WTC11 (cell line): Measurements from ENCODE around the gene NOP16. TPM values are rescaled to one million over a fixed set of nuclear protein-coding genes. Genes with fewer than 3 reads are reported as not detected.

ENCODE experiments used
- ATAC-seq: fragments of 200-7000 bp; cut with Tn5 transposase; 2 replicates; pipeline ENCODE4 v1.10.0; 2021; ENCODE audit warnings: mild to moderate bottlenecking, moderate library complexity
- CTCF ChIA-PET: fragments of 300-600 bp; sonication (Branson Sonifier 250); formaldehyde crosslinking; loops from one replicate; lab custom pipeline; 2021; ENCODE audit warnings: antibody characterized with exemption; lab: Charles Lee
- POLR2A ChIA-PET: fragments of 350-600 bp; sonication (Branson Sonifier 250); formaldehyde crosslinking; loops from one replicate; lab custom pipeline; 2021; ENCODE audit warnings: antibody characterized with exemption; lab: Charles Lee
- DNase-seq: peaks from one replicate; pipeline ENCODE4 v3.0.0; 2021; ENCODE audit warnings: low spot score
- H3K27ac Mint-ChIP-seq: 2 replicates; pipeline ENCODE4 v1.8.0; 2021; ENCODE audit warnings: mixed read lengths
- H3K27me3 Mint-ChIP-seq: 2 replicates; pipeline ENCODE4 v1.8.0; 2021; ENCODE audit warnings: low read depth, mild to moderate bottlenecking, moderate library complexity, mixed read lengths
- H3K36me3 Mint-ChIP-seq: 2 replicates; pipeline ENCODE4 v1.8.0; 2021; ENCODE audit warnings: mixed read lengths
- H3K4me1 Mint-ChIP-seq: 2 replicates; pipeline ENCODE4 v1.8.0; 2022; ENCODE audit warnings: mixed read lengths
- H3K4me3 Mint-ChIP-seq: 2 replicates; pipeline ENCODE4 v1.8.0; 2021; ENCODE audit warnings: mild to moderate bottlenecking, moderate library complexity, mixed read lengths
- H3K9me3 Mint-ChIP-seq: 2 replicates; pipeline ENCODE4 v1.8.0; 2021; ENCODE audit warnings: mixed read lengths
- FOXP1 ChIP-seq: sonication (generic); formaldehyde crosslinking; IDR thresholded peaks from 2 replicates; pipeline ENCODE4 v1.8.0; 2022; ENCODE audit warnings: missing genetic modification reagents, mild to moderate bottlenecking, moderate library complexity, borderline replicate concordance
- NFE2L1 ChIP-seq: sonication (generic); formaldehyde crosslinking; IDR thresholded peaks from 2 replicates; pipeline ENCODE4 v1.8.1; 2023; ENCODE audit warnings: missing genetic modification reagents
- ZNF138 ChIP-seq: sonication (generic); formaldehyde crosslinking; conservative IDR thresholded peaks from 2 replicates; pipeline ENCODE4 v1.8.1; 2022; ENCODE audit warnings: mild to moderate bottlenecking, moderate library complexity, missing genetic modification reagents
- ZNF317 ChIP-seq: sonication (generic); formaldehyde crosslinking; IDR thresholded peaks from 2 replicates; pipeline ENCODE4 v1.8.1; 2023; ENCODE audit warnings: low read depth, mild to moderate bottlenecking, moderate library complexity, missing genetic modification reagents, borderline replicate concordance
- total RNA-seq: library from RNA; stranded (reverse); gene quantifications from 3 replicates; pipeline ENCODE4 v1.2.3, GENCODE V29; 2021
- TF ChIP-seq, protein P1 (sequence below): sonication (generic); formaldehyde crosslinking; conservative IDR thresholded peaks from 2 replicates; pipeline ENCODE4 v1.8.1; 2023; ENCODE audit warnings: mild to moderate bottlenecking, low read depth, missing genetic modification reagents, moderate library complexity
- TF ChIP-seq, protein P2 (sequence below): sonication (generic); formaldehyde crosslinking; IDR thresholded peaks from 2 replicates; pipeline ENCODE4 v1.8.1; 2023; ENCODE audit warnings: mild to moderate bottlenecking, missing genetic modification reagents, moderate library complexity
- TF ChIP-seq, protein P3 (sequence below): fragments of 250-450 bp; sonication (Bioruptor Pico); conservative IDR thresholded peaks from 2 replicates; pipeline ENCODE4 v1.9.0; 2021; ENCODE audit warnings: mild to moderate bottlenecking
- TF ChIP-seq, protein P4 (sequence below): fragments of 250-450 bp; sonication (Bioruptor Pico); IDR thresholded peaks from 2 replicates; pipeline ENCODE4 v1.9.0; 2021; ENCODE audit warnings: mild to moderate bottlenecking, borderline replicate concordance
- TF ChIP-seq, protein P5 (sequence below): sonication (generic); formaldehyde crosslinking; IDR thresholded peaks from 2 replicates; pipeline ENCODE4 v1.8.0; 2023; ENCODE audit warnings: mild to moderate bottlenecking, missing genetic modification reagents
- TF ChIP-seq, protein P6 (sequence below): fragments of 250-450 bp; sonication (Bioruptor Pico); IDR thresholded peaks from 2 replicates; pipeline ENCODE4 v1.9.0; 2021; ENCODE audit warnings: mild to moderate bottlenecking
- TF ChIP-seq, protein P7 (sequence below): sonication (generic); formaldehyde crosslinking; conservative IDR thresholded peaks from 2 replicates; pipeline ENCODE4 v1.8.1; 2022; ENCODE audit warnings: mild to moderate bottlenecking, missing genetic modification reagents

Gene NOP16
- total RNA-seq, 1 experiment from 2014 or later: 57.7 TPM

DNA sequence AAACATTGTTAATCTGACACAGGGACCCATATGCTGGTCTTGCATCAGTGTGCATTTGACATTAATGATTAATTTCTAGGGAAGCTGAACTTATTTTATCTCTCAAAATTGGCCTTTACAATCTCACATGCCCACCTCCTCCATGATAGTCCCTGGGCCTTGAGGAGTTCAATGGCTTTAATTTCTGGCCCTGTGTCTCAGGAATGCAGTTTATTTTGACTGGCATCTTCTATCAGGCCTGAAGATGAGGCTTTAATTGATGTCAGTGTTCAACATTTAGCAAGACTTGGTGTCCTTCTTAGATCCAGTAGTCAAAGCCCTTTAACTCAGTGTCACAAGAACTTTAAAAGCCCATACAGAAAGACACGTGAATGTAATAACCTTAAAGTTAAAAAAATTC, 38.5 kb upstream of the NOP16 start (continued):
- TF ChIP-seq, protein P1, sequence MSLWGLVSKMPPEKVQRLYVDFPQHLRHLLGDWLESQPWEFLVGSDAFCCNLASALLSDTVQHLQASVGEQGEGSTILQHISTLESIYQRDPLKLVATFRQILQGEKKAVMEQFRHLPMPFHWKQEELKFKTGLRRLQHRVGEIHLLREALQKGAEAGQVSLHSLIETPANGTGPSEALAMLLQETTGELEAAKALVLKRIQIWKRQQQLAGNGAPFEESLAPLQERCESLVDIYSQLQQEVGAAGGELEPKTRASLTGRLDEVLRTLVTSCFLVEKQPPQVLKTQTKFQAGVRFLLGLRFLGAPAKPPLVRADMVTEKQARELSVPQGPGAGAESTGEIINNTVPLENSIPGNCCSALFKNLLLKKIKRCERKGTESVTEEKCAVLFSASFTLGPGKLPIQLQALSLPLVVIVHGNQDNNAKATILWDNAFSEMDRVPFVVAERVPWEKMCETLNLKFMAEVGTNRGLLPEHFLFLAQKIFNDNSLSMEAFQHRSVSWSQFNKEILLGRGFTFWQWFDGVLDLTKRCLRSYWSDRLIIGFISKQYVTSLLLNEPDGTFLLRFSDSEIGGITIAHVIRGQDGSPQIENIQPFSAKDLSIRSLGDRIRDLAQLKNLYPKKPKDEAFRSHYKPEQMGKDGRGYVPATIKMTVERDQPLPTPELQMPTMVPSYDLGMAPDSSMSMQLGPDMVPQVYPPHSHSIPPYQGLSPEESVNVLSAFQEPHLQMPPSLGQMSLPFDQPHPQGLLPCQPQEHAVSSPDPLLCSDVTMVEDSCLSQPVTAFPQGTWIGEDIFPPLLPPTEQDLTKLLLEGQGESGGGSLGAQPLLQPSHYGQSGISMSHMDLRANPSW (CRISPR knock-in tag): no peak
- TF ChIP-seq, protein P2, sequence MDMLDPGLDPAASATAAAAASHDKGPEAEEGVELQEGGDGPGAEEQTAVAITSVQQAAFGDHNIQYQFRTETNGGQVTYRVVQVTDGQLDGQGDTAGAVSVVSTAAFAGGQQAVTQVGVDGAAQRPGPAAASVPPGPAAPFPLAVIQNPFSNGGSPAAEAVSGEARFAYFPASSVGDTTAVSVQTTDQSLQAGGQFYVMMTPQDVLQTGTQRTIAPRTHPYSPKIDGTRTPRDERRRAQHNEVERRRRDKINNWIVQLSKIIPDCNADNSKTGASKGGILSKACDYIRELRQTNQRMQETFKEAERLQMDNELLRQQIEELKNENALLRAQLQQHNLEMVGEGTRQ (CRISPR knock-in tag): no peak
- TF ChIP-seq, protein P3, sequence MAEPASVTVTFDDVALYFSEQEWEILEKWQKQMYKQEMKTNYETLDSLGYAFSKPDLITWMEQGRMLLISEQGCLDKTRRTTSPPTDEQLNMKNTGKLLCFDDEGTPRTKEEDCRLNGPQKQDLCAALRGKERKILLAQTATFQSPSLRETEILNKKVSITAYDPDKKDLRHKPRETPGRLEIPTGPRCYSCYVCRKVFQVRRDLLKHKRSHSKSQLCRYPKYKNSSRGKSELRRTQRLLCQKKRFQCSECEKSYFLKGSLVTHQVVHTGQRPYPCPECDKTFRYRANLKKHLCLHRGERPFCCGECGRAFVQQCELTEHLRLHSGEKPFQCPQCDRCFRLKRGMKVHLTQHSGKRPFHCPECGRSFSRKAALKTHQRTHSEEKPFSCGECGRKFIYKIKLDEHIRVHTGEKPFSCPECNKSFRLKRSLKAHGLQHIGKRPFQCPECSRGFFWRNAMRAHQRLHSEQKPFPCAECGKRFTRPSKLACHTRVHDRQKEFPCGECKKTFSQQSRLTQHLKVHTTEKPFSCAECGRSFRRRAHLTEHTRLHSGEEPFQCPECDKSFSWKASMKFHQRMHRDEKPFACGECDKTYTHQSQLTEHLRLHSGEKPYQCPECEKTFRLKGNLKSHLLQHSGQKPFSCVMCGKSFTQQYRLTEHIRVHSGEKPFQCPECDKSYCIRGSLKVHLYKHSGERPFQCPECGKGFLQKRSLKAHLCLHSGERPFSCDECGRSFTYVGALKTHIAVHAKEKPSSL (CRISPR knock-in tag): no peak

DNA sequence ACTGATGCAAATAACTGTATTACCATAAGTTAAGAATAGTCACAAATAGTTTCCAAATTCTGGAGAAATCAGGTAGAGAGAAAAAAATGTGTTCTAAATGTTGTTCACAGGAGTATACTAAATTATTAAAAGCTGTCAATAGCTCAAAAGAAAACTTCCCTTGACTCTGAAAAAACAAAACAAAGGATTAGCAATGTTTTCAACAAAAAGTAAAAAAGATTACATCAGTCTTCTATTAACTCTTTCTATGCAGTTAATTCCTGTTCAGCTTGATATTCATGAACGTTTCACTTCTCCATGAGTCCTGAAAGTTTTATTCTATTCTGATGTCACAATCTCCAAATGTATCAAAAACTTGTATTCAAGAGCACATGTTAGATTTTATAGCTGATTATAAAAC, 37.4 kb upstream of the NOP16 start:
- Mint-ChIP-seq H3K9me3 (peaks cover 50% of the 10 kb centered on the region), H3K27me3 (peaks cover 29% of the 10 kb centered on the region), H3K27ac (no peak overlapping the region), H3K4me3 (no peak overlapping the region), H3K36me3 (peaks cover 22% of the 10 kb centered on the region), H3K4me1 (no peaks in the 10 kb centered on the region)
- ATAC-seq (no peak), DNase-seq (no peak)
- ChIA-PET CTCF (no interaction called here), POLR2A (no interaction called here)
- TF ChIP-seq NFE2L1 (CRISPR knock-in tag): no peak
- TF ChIP-seq, protein P4, sequence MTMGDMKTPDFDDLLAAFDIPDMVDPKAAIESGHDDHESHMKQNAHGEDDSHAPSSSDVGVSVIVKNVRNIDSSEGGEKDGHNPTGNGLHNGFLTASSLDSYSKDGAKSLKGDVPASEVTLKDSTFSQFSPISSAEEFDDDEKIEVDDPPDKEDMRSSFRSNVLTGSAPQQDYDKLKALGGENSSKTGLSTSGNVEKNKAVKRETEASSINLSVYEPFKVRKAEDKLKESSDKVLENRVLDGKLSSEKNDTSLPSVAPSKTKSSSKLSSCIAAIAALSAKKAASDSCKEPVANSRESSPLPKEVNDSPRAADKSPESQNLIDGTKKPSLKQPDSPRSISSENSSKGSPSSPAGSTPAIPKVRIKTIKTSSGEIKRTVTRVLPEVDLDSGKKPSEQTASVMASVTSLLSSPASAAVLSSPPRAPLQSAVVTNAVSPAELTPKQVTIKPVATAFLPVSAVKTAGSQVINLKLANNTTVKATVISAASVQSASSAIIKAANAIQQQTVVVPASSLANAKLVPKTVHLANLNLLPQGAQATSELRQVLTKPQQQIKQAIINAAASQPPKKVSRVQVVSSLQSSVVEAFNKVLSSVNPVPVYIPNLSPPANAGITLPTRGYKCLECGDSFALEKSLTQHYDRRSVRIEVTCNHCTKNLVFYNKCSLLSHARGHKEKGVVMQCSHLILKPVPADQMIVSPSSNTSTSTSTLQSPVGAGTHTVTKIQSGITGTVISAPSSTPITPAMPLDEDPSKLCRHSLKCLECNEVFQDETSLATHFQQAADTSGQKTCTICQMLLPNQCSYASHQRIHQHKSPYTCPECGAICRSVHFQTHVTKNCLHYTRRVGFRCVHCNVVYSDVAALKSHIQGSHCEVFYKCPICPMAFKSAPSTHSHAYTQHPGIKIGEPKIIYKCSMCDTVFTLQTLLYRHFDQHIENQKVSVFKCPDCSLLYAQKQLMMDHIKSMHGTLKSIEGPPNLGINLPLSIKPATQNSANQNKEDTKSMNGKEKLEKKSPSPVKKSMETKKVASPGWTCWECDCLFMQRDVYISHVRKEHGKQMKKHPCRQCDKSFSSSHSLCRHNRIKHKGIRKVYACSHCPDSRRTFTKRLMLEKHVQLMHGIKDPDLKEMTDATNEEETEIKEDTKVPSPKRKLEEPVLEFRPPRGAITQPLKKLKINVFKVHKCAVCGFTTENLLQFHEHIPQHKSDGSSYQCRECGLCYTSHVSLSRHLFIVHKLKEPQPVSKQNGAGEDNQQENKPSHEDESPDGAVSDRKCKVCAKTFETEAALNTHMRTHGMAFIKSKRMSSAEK (CRISPR knock-in tag): no peak
- no peak for TF ChIP-seq ZNF138
- TF ChIP-seq, protein P5, sequence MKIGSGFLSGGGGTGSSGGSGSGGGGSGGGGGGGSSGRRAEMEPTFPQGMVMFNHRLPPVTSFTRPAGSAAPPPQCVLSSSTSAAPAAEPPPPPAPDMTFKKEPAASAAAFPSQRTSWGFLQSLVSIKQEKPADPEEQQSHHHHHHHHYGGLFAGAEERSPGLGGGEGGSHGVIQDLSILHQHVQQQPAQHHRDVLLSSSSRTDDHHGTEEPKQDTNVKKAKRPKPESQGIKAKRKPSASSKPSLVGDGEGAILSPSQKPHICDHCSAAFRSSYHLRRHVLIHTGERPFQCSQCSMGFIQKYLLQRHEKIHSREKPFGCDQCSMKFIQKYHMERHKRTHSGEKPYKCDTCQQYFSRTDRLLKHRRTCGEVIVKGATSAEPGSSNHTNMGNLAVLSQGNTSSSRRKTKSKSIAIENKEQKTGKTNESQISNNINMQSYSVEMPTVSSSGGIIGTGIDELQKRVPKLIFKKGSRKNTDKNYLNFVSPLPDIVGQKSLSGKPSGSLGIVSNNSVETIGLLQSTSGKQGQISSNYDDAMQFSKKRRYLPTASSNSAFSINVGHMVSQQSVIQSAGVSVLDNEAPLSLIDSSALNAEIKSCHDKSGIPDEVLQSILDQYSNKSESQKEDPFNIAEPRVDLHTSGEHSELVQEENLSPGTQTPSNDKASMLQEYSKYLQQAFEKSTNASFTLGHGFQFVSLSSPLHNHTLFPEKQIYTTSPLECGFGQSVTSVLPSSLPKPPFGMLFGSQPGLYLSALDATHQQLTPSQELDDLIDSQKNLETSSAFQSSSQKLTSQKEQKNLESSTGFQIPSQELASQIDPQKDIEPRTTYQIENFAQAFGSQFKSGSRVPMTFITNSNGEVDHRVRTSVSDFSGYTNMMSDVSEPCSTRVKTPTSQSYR: no peak
- TF ChIP-seq, protein P6, sequence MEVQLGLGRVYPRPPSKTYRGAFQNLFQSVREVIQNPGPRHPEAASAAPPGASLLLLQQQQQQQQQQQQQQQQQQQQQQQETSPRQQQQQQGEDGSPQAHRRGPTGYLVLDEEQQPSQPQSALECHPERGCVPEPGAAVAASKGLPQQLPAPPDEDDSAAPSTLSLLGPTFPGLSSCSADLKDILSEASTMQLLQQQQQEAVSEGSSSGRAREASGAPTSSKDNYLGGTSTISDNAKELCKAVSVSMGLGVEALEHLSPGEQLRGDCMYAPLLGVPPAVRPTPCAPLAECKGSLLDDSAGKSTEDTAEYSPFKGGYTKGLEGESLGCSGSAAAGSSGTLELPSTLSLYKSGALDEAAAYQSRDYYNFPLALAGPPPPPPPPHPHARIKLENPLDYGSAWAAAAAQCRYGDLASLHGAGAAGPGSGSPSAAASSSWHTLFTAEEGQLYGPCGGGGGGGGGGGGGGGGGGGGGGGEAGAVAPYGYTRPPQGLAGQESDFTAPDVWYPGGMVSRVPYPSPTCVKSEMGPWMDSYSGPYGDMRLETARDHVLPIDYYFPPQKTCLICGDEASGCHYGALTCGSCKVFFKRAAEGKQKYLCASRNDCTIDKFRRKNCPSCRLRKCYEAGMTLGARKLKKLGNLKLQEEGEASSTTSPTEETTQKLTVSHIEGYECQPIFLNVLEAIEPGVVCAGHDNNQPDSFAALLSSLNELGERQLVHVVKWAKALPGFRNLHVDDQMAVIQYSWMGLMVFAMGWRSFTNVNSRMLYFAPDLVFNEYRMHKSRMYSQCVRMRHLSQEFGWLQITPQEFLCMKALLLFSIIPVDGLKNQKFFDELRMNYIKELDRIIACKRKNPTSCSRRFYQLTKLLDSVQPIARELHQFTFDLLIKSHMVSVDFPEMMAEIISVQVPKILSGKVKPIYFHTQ (CRISPR knock-in tag): no peak
- no peak for TF ChIP-seq ZNF317 (CRISPR knock-in tag)
- no peak for TF ChIP-seq FOXP1 (CRISPR knock-in tag)
- TF ChIP-seq, protein P7, sequence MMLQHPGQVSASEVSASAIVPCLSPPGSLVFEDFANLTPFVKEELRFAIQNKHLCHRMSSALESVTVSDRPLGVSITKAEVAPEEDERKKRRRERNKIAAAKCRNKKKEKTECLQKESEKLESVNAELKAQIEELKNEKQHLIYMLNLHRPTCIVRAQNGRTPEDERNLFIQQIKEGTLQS (CRISPR knock-in tag): no peak
